Measurements from ENCODE around the gene SEC23IP.

Gene SEC23IP

DNA sequence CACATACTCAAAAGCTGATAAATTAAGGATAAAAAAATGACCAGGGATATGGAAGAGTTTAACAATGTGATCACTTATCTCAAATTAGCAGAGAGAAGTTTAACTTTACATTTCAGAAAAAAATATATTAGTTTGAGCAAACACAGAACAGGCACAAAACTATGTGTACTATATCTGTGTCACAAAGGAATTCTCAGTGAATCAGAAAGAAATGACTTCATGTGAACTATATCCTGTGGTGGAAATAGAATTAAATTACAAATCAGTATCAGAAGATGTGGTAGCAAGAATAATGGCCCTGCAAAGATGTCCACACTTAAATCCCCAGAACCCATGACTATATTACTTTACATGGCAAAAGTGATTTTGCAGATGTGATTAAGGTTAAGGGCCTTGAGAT, 70.3 kb downstream of the SEC23IP start:
- H3K27me3 Mint-ChIP-seq, result peaks cover 10% of the 10 kb centered on the region
- peaks cover 6% of the 10 kb centered on the region for H3K9me3 Mint-ChIP-seq
- H3K4me3 Mint-ChIP-seq, result no peak overlapping the region
- peaks cover 3% of the 10 kb centered on the region for H3K36me3 Mint-ChIP-seq
- no peak overlapping the region for H3K27ac Mint-ChIP-seq
- H3K4me1 Mint-ChIP-seq, result no peaks in the 10 kb centered on the region

DNA sequence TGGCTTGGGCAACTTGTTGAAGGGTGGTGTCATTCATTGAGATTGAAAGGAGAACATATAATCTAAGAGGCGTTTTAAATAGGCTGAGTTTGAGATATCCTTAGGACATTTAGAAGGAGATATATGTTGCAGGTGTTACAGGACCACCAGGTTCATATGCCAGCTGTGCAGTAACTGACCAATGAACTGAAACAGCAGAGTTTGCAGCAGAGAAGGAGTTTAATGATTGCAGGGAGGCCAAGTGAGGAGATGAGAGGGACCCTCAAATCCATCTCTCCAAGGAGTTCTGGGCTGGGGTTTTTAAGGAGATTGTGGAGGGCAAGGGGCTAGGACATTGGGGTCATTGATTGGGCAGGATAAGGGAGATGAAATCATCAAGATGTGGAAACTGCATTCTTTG, 74.5 kb downstream of the SEC23IP start:
- Mint-ChIP-seq H3K36me3 (peaks cover 1% of the 10 kb centered on the region), H3K27ac (no peak overlapping the region), H3K4me3 (no peak overlapping the region), H3K9me3 (peaks cover 6% of the 10 kb centered on the region), H3K4me1 (no peaks in the 10 kb centered on the region), H3K27me3 (peaks cover 9% of the 10 kb centered on the region)

DNA sequence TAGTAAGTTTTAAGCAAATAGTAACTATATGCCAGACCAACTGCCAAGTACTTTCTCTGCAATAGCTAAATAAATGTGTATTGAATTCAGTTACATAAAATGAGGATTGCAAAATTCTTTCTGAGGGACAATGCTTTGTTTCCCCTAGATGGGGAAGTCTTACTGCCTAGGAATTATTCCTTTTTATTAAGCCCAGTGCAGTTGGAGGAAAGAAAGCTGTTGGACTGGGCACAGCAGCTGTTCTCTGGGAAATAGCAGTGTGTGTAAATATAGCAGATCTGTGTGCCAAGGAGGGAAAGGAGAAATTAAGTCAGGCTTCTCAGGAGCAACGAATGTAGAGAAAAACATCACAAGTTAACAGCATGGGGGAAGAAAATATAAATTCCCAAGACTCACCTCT, 77.1 kb downstream of the SEC23IP start:
- Mint-ChIP-seq H3K9me3 (peaks cover 6% of the 10 kb centered on the region), H3K36me3 (no peaks in the 10 kb centered on the region), H3K4me1 (no peaks in the 10 kb centered on the region), H3K27me3 (peaks cover 7% of the 10 kb centered on the region), H3K4me3 (no peak overlapping the region), H3K27ac (no peak overlapping the region)

DNA sequence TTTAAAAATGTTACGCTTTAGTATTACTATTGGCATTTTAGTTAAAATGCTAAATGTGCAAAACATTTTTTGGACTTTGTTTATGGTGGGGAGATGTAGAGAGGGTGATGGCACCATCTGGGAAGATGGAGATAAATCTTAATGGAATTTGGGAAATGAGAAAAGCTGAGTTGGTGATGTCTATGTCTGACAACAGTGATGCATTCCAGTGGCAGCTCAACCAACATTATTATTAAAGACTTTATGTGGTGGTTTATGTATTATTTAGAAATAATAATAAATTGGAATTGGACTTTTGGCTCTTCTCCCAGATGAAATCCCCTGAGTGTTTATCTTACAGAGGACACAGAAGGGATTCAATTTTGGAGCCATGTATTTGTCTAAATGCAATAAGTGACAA, 77.6 kb downstream of the SEC23IP start:
- Mint-ChIP-seq H3K27me3 (peaks cover 7% of the 10 kb centered on the region), H3K4me1 (no peaks in the 10 kb centered on the region), H3K9me3 (peaks cover 6% of the 10 kb centered on the region), H3K27ac (no peak overlapping the region), H3K36me3 (no peaks in the 10 kb centered on the region), H3K4me3 (no peak overlapping the region)

DNA sequence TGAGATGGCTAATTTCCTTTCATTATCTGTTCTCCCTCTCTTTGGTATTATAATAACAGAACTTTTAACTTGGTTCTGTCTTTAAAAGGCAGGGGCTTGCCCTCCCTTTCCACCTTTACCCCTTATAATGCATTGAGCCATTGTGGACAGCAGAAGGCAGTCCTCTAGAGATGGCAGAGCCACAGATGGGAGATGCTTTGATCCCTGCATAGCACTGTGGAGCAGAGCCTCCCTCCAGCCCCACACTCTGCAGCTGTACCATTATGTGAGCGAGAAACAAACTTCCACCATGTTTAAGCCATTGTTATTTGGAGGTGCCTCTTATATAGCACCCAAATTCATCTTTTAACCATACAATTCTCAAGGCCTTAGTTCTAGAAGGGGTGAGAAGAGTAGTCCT, 78.4 kb downstream of the SEC23IP start:
- Mint-ChIP-seq H3K27me3 (peaks cover 5% of the 10 kb centered on the region), H3K36me3 (no peaks in the 10 kb centered on the region), H3K27ac (no peak overlapping the region), H3K4me1 (no peaks in the 10 kb centered on the region), H3K4me3 (no peak overlapping the region), H3K9me3 (peaks cover 6% of the 10 kb centered on the region)

DNA sequence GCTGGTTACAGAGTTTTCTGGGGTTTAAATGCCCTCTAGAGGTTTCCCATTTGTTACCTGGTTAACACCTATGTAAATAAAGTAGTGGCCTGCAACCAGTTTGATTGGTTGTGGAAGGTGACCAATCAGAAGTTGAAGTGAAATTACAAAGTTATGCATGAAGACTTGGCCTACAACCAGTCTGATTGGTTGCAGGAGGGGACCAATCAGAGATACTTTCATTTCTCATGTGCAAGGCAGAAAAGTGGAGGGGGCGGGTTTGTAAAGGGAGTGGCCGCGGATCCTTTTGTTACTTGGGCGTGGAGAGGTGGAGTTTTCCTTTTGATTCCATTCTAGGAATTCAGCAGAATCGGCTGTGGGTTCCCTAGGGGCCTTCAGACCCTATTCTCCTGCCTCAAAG, 80.8 kb downstream of the SEC23IP start:
- H3K36me3 Mint-ChIP-seq, result no peaks in the 10 kb centered on the region
- H3K27ac Mint-ChIP-seq, result no peak overlapping the region
- no peak overlapping the region for H3K4me3 Mint-ChIP-seq

DNA sequence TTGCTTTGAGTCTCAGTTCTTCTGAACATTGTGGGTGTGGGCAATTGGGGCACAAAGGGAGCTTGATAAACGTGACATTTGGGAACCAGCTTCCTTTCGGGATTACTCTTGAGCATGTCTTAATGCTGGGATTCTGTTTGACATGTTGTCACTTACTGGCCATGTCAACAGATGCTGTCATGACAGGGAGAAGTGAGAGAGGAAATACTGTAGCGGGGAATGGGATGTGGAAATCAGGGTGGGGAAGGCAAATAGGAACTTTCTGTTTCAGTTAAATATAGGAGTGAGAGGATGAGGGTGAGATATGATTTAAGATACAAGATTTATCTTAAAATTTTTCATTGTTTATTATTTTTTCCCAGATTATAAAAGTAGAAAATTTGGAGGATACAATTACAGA, 83.9 kb downstream of the SEC23IP start:
- Mint-ChIP-seq H3K27me3 (peaks cover 5% of the 10 kb centered on the region), H3K4me3 (no peak overlapping the region), H3K36me3 (no peaks in the 10 kb centered on the region), H3K9me3 (no peaks in the 10 kb centered on the region), H3K4me1 (no peaks in the 10 kb centered on the region), H3K27ac (no peak overlapping the region)

More for the DNA sequence above, 80.8 kb downstream of the SEC23IP start:
- Mint-ChIP-seq H3K27me3 (peaks cover 5% of the 10 kb centered on the region), H3K4me1 (no peaks in the 10 kb centered on the region), H3K9me3 (no peaks in the 10 kb centered on the region)

DNA sequence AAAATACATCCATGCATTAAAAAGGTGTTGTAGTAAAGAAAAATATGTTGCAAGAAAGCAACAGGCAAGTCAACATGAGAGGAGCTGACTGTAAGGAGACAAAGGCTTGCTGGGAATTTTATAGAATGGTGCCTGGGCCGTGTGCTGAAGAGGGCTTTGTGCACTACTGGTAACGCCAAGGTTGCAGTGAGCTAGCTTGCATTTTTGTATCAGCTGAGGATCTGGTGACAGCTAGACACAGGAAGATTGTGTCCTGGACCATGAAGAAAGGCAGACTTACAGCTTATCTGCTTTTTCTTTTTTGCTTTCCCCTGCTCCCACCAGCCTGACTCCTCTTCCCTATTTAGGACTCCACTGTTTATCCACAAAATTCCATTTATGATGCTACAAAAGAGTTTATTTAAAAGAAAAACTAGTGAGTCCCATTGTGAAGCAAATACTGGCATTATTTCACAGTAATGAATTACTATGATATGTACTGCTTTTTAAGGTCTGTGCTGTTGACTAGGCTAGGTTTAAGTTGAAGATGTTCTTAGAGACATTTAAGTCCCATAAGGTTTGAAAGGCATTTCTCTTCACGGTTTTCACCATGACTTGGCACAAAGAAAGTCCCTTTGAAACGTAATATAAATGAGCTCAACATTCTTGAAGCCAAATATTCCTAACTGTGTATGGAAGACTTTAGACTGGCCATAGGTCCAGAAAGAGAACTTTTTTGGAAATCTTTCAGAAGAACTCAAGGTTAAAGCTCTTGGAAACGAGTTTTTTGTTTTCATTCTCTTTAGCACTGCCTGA, 88.6 kb downstream of the SEC23IP start:
- no peak overlapping the region for H3K4me3 Mint-ChIP-seq
- no peaks in the 10 kb centered on the region for H3K9me3 Mint-ChIP-seq
- H3K27ac Mint-ChIP-seq, result no peak overlapping the region
- no peaks in the 10 kb centered on the region for H3K36me3 Mint-ChIP-seq
- peaks cover 2% of the 10 kb centered on the region for H3K27me3 Mint-ChIP-seq
- H3K4me1 Mint-ChIP-seq, result no peaks in the 10 kb centered on the region

DNA sequence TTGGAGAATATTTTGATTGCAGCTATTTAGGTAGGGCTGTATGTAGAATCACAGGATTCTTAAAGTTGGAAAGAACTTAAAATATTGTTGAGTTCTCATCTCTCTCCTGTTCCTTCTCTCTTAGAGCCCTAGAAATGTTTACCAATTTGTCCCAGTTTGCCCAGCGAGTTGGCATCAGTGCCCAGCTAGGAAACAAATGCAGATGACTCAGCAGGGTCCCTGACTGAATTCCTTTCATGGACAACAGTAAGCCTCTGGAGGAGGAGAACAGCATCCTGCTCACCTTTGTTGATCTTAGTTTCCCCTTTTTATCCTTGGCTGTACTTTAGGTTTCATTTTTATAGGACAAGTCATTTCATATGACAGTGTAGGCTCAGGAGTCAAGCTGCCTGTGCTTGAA, 89.3 kb downstream of the SEC23IP start:
- Mint-ChIP-seq H3K9me3 (no peaks in the 10 kb centered on the region), H3K4me3 (no peak overlapping the region), H3K36me3 (no peaks in the 10 kb centered on the region), H3K27ac (no peak overlapping the region), H3K4me1 (no peaks in the 10 kb centered on the region), H3K27me3 (peaks cover 2% of the 10 kb centered on the region)

DNA sequence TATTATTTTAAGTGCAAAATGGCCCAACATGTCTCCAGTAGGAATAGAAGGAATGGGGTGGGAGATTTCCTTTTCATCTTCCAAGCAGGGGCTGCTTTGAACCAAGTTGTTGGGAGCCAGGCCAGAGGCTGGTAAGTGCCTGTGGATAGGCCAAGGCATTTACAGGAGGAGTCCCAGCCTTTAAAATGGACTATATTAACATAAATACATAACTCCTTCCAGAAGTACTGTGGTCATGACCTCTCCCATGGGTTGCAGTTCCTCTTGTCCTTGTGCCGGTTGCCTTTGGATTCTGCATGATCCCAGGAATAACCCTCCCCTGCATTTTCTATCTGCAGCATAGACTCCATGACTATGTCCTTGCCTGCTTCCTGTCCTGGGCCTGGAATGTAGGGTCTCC, 95.8 kb downstream of the SEC23IP start:
- peaks cover 5% of the 10 kb centered on the region for H3K27me3 Mint-ChIP-seq
- no peaks in the 10 kb centered on the region for H3K9me3 Mint-ChIP-seq
- no peak overlapping the region for H3K27ac Mint-ChIP-seq
- H3K4me1 Mint-ChIP-seq, result no peaks in the 10 kb centered on the region
- no peaks in the 10 kb centered on the region for H3K36me3 Mint-ChIP-seq
- no peak overlapping the region for H3K4me3 Mint-ChIP-seq

DNA sequence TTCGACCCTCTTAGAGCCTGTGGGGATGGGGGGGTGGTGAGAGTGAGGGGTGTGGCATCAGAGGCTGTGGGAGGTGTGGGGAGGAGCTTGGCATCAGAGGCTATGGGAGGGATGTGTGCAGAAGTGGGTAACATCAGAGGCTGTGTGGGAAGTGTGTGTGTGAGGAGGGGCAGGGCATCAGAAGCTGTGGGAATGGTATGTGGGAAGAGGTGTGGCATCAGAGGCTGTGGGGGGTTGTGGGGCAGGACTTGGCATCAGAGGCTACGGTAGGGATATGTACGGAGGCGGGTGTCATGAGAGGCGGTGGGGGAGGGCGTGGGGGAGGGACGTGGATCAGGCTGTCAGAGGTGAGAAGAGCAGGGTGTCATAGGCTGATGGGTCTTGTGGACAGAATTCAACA, 97.4 kb downstream of the SEC23IP start:
- H3K36me3 Mint-ChIP-seq, result no peaks in the 10 kb centered on the region
- peaks cover 7% of the 10 kb centered on the region for H3K27me3 Mint-ChIP-seq
- H3K4me1 Mint-ChIP-seq, result no peaks in the 10 kb centered on the region
- no peaks in the 10 kb centered on the region for H3K9me3 Mint-ChIP-seq
- no peak overlapping the region for H3K4me3 Mint-ChIP-seq
- H3K27ac Mint-ChIP-seq, result no peak overlapping the region

DNA sequence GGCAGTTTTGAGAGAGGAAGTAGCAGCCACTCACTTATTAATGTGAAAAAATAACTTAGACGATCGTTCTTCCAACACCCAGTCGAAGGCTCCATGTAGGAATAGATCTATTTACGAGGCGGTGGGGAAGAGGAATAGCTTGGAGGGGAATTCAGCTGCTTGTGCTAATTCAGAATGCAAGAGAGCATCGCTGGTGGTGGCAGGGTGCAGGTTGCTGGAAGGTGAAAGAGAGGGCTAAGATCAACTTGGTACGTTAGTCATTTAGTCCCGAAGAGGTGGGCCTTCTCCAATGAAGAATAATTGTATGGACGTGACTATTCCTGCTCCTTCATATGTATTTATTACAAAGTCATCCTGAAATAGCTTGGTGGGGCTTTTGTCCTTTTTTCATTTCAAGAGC, 98.5 kb downstream of the SEC23IP start:
- Mint-ChIP-seq H3K27me3 (peaks cover 10% of the 10 kb centered on the region), H3K4me3 (no peak overlapping the region), H3K36me3 (no peaks in the 10 kb centered on the region), H3K27ac (no peak overlapping the region), H3K9me3 (peaks cover 8% of the 10 kb centered on the region), H3K4me1 (no peaks in the 10 kb centered on the region)

DNA sequence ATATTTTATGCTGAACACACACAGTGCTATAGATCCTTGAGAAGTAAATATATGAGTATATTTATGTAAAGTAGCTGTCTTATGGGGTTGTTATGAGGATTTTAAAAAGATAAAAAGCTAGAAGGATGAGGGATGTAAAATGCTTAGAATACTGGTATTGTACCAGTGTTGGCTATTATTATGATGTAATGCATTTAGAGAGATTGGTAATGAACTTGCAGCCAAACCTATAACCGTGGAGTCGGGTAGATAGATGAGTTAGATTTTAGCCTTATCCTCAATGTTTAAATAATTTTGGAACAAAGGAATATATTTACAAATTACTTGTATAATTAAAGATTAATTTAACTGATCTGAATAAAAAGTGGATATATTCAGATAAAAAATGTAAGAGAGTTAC, 99.3 kb downstream of the SEC23IP start:
- Mint-ChIP-seq H3K9me3 (peaks cover 16% of the 10 kb centered on the region), H3K4me1 (no peaks in the 10 kb centered on the region), H3K27me3 (peaks cover 12% of the 10 kb centered on the region), H3K27ac (no peak overlapping the region), H3K4me3 (no peak overlapping the region), H3K36me3 (no peaks in the 10 kb centered on the region)

All from activated naive CD4-positive, alpha-beta T cell treated with anti-CD3 and anti-CD28 coated beads, Interleukin-2, amount 50 U/mL, for 24 hours (primary cell).